NB4 (cell line): Measurements from ENCODE around the gene BMAL1.

Experiments used
- CTCF ChIP-seq: IDR thresholded peaks from one replicate; pipeline ENCODE4 v1.5.1; 2012; ENCODE audit warnings: low read depth, low read length
- MAX ChIP-seq: IDR thresholded peaks from 2 replicates; pipeline ENCODE4 v1.6.1; 2011; ENCODE audit warnings: low read depth, low read length
- MYC ChIP-seq: IDR thresholded peaks from 2 replicates; pipeline ENCODE4 v1.6.1; 2011; ENCODE audit warnings: low read depth, low read length
- POLR2A ChIP-seq: IDR thresholded peaks from 2 replicates; pipeline ENCODE4 v1.6.1; 2011; ENCODE audit warnings: mild to moderate bottlenecking; ENCODE audit not compliant: insufficient read length; ENCODE audit errors: extremely low read depth

GRCh38 chr11:13313005-13313819 is 35.6 kb downstream of the BMAL1 start:
- TF ChIP-seq POLR2A (no peak), CTCF (no peak), MYC (no peak), MAX (no peak)
